ENCODE measurements around the gene HOXC9.

The HOXC9 gene

DNA sequence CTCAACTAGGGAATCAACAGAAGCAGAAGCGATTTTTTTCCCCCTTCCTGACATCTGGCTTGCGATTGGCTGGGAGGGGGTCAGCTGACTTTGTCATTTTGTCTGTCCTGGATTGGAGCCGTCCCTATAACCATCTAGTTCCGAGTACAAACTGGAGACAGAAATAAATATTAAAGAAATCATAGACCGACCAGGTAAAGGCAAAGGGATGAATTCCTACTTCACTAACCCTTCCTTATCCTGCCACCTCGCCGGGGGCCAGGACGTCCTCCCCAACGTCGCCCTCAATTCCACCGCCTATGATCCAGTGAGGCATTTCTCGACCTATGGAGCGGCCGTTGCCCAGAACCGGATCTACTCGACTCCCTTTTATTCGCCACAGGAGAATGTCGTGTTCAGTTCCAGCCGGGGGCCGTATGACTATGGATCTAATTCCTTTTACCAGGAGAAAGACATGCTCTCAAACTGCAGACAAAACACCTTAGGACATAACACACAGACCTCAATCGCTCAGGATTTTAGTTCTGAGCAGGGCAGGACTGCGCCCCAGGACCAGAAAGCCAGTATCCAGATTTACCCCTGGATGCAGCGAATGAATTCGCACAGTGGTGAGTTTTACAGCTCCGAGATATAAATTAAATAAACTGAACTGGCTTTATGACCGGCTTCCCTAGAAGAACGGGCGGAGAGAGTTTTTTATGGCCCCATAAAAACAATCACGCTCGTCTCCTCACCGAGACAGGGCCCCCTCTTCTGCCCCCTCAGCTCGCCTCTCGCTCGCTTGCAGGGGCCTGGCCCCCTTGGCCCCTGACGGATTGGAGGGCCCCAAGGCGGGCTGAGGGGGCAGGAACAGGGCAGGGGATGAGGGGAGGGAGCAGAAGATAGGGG, 28.6 kb downstream of the HOXC9 start, which contains the start of gene HOXC6:
TSS of gene HOXC6 (plus strand) at position 127 of the 888 bp plus-strand sequence. CDS start at position 209, 82 bp downstream.
- no peak for DNase-seq (ENCODE audit: low read depth in 2 of 2)

DNA sequence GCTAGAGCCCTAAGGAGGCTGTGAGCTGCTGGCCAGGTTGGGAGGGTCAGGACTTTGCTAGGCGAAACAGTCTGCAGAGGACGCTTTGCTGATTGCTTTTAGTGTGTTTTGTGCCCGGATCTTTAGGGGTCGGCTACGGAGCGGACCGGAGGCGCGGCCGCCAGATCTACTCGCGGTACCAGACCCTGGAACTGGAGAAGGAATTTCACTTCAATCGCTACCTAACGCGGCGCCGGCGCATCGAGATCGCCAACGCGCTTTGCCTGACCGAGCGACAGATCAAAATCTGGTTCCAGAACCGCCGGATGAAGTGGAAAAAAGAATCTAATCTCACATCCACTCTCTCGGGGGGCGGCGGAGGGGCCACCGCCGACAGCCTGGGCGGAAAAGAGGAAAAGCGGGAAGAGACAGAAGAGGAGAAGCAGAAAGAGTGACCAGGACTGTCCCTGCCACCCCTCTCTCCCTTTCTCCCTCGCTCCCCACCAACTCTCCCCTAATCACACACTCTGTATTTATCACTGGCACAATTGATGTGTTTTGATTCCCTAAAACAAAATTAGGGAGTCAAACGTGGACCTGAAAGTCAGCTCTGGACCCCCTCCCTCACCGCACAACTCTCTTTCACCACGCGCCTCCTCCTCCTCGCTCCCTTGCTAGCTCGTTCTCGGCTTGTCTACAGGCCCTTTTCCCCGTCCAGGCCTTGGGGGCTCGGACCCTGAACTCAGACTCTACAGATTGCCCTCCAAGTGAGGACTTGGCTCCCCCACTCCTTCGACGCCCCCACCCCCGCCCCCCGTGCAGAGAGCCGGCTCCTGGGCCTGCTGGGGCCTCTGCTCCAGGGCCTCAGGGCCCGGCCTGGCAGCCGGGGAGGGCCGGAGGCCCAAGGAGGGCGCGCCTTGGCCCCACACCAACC, 29.8 kb downstream of the HOXC9 start:
- no peak for DNase-seq (ENCODE audit: low read depth in 2 of 2)

DNA sequence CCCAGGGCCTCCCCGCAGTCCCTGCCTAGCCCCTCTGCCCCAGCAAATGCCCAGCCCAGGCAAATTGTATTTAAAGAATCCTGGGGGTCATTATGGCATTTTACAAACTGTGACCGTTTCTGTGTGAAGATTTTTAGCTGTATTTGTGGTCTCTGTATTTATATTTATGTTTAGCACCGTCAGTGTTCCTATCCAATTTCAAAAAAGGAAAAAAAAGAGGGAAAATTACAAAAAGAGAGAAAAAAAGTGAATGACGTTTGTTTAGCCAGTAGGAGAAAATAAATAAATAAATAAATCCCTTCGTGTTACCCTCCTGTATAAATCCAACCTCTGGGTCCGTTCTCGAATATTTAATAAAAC, 30.5 kb downstream of the HOXC9 start:
- DNase-seq (ENCODE audit: low read depth in 2 of 2) = no peak

DNA sequence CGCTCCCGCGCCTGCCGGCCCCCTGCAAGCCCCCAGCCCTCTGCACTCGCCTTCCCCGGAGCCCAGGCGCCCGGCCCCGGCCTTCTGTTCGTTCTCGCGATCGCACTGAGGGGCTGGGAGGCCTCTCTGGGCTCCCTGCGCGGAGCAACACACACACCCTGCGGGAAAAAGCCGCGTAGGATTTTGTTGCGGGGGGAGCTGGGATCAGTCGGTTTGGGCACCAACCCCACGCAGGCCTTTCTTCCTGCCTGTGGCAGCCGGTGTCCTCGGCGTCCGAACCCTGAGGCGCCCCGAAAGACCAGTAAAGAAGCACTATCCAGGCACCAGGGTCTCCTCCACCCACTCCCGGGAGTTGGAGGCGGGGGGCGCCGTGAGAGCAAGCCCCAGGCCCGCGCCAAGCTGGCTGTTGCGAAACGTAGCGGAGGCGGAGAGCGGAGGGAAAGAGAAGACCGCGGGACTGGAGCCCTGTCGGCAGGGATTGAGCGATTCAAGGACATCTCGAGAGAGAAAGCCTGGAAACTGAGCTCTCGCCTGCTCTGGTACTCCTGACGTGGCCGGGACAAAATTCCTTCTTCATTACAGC, 31.0 kb downstream of the HOXC9 start:
- DNase-seq (ENCODE audit: low read depth in 2 of 2) = no peak

DNA sequence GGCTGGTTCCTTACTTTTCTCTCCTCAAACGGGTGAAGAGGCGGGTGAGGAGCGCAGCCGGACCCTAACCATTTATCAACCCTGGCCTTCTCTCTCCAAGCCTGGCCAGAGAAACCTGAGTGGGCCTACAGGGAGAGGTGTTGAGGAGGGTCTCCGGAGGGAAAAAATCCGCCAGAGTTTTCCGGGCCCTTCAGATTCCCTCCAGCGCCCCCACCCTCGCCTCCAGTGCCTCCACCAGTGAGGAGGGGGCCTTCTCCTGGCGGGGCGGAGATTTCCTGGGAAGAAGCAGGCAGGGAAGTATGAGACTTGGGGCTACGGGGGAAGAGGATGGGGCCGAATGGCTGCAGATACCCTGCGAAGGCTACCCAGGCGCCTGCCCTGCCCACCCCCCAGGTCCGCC, 31.5 kb downstream of the HOXC9 start:
- no peak for DNase-seq (ENCODE audit: low read depth in 2 of 2)

DNA sequence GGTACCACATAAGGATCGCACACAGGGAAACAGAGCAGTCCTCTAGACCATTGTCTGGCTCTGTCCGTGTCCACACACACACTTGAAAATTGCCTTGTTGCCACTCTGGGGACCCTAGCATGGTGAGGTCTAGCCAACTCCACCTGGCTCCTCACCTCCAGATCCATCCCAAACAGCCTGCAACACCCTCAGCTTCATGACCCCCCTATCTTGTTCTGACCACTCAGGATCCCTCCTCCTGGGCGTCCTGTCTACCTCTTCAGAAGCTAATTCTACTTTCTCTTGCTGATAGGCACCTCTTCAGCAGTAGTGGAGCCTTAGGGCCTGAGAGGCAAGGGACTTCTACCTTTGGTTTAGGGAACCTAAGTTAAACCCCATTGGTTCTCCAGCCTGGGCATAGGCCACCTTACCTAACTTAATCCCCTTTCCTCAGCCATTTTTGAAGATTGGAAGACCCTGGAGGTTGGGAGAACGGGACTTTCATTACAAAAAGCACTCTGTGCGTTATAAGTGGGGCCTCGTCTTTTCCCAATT, 32.2 kb downstream of the HOXC9 start:
- DNase-seq (ENCODE audit: low read depth in 2 of 2) = no peak

DNA sequence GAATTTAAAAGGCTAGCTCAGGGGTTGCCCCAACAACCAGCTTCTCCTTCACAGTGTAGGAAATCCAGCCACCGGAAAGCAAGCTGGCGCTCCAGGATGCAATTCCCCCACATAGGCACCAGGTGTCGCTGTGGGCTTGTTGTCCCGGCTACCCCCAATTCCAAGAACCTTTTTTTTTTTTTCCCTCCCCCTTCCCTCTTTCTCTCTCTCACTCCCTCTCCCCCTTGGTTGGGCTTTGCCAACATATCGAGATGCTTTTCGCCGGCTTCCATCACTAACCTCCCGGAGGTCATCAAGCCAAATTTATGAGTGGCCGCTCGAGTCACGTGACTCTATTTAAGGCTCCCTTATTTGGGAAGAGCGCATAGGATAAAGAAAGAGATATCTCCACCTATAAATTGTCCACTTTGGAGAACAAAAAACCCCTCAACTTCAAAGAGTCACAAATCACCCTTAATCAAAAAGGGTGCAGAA, 32.7 kb downstream of the HOXC9 start, which contains the start of gene HOXC5:
TSS of gene HOXC5 (plus strand) at position 424 of the 474 bp plus-strand sequence. CDS start 73 bp downstream, outside the sequence.
- DNase-seq (ENCODE audit: low read depth in 2 of 2) = no peak

DNA sequence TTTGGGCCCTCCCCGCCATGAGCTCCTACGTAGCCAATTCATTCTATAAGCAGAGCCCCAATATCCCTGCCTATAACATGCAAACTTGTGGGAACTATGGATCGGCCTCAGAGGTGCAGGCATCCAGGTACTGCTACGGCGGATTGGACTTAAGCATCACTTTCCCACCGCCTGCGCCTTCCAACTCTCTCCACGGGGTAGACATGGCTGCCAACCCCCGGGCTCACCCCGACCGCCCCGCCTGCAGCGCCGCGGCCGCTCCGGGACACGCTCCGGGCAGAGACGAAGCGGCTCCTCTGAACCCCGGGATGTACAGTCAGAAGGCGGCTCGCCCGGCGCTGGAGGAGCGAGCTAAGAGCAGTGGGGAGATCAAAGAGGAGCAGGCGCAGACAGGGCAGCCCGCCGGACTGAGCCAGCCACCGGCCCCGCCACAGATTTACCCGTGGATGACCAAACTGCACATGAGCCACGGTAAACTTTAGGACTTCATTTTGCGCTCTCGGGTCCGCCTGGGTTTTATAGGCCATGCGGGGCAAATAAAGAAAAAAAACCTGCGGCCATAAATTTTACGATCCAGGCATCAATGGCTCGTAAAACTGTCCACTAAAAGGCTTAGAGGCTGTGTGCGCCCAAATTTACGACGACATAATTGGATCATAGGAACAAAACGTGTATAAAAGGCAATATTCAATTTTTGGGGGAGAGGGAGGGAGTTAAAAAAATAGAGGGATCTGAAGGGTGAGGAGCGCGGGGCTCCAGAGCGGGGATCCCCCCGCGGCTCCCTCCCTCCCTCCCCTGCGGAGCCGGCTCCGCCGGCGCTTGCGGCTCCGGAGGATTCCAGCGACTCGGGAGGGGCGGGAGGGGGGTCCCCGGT, 33.4 kb downstream of the HOXC9 start:
- no peak for DNase-seq (ENCODE audit: low read depth in 2 of 2)

DNA sequence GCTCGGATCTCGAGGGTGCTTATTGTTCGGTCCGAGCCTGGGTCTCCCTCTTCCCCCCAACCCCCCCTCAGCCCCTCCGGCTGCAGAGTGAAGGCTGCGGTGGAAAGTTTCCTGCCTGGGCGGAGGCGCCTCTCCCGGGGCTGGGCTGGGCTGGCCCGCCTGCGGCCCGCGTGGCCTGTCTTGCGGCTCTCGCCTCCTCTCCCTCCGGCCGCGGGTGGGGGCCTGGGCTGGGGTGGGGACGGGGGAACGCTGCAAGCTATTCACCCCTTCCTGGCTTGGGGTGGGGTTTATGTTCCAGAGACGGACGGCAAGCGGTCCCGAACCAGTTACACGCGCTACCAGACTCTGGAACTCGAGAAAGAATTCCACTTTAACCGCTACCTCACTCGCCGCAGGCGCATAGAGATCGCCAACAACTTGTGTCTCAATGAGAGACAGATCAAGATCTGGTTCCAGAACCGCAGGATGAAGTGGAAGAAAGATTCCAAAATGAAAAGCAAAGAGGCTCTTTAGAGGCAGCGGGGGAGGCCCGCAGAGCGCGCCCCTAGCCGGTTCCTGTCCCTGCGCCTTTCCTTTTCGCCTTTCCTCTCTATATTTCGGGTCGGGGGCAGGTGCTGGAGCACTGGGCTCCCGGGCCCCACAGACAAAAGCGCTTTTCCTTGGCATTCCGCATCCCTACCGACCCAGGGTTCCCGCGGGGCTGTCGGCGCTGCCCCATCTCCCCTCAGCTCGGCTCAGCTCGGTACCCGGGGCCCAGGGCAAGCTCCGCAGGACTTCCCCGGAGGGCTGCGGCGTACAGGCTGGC, 34.2 kb downstream of the HOXC9 start:
- no peak for DNase-seq (ENCODE audit: low read depth in 2 of 2)

DNA sequence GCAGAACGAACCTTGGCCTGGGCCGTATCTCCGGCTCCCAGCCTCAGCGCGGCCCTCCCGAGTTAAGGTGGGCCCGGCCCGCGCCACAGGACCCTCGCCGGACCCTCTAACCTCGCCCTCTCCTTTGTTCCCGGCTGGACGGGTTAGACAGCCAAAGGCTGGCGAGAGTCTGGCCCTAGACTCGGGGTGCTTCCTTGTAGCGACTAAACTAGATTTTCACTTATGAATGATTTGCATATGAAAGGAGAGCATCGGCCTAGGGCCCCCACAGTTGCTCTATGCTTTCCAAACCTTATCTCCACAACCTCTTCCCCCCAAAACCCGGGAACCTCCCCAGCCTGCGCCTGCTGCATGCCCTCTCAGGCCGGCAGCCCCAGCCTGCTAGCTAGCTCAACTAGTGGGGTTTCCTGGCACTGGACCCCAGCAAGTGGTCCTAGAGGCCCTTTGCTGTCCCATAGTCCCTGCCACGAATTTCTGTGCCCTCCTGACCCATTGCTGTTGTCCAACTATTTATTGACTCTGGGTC, 34.9 kb downstream of the HOXC9 start:
- no peak for DNase-seq (ENCODE audit: low read depth in 2 of 2)

DNA sequence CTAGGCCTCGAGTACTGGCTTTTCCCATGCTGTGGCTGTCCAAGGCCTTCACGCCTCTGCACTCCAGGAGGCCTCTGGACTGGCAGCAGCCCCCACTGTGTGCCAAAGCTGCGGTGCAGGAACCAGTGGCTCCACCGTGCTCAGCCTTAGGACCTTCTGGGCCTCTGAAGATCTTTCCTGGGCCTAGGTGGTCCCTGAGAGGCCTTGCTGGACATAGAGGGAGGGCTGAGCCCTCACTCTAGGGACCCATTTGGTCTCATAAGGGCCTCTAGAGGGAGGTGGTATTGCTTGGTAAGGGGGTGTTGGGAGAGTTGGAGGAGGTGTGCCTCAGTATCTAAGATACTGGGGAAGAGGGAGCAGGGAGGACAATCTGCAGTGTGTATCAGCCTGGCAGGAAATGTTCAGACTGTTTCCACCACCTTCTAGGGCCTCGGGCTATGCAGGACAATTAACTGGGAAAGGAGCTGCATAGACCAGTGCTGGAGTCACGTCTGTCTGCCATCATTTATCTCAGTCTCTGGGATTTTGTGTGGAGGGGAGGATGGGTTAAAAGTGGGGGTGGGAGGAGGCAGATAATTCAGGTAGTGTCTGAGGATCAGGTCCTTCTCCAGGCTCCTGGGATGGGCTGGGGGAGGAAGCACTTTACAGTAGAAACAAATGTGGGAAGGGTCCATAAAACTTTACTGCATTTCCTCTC, 35.8 kb downstream of the HOXC9 start:
- DNase-seq (ENCODE audit: low read depth in 2 of 2) = no peak

DNA sequence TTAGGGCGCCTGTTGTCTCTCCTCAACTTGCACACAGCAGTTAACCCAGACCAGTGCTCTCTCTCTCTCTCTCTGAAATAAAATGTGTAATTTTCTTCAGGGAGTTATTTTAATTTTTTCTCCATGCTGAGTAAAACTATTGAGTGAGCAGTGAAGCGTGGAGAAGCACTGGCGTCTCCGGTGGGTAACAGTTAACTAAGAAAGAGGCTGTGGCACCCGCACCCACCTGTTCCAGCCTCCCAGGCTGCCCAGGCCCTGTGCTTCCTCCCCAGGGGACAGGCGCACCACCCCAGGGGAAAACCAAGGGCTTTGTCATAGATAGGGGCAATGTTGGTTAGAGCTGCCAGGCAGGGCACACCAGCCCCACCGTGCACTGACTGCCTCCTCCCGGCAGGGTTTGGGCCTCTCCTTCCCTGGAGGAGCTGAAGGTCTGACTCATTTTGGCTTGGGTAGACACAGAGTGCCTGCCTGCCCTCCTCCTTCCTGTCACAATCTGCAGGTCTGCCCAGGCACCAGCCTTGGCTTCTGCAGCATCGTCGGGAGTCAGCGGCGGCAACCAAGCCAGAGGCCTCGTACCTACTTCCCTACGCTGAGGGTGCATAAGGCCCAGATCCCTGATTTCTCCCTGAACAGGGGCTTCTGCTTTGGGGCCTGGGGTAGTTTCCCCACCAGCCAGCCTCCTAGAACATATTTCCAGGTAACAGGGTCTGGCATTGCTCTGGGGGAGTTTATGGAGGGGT, 36.8 kb downstream of the HOXC9 start:
- DNase-seq (ENCODE audit: low read depth in 2 of 2) = no peak

DNA sequence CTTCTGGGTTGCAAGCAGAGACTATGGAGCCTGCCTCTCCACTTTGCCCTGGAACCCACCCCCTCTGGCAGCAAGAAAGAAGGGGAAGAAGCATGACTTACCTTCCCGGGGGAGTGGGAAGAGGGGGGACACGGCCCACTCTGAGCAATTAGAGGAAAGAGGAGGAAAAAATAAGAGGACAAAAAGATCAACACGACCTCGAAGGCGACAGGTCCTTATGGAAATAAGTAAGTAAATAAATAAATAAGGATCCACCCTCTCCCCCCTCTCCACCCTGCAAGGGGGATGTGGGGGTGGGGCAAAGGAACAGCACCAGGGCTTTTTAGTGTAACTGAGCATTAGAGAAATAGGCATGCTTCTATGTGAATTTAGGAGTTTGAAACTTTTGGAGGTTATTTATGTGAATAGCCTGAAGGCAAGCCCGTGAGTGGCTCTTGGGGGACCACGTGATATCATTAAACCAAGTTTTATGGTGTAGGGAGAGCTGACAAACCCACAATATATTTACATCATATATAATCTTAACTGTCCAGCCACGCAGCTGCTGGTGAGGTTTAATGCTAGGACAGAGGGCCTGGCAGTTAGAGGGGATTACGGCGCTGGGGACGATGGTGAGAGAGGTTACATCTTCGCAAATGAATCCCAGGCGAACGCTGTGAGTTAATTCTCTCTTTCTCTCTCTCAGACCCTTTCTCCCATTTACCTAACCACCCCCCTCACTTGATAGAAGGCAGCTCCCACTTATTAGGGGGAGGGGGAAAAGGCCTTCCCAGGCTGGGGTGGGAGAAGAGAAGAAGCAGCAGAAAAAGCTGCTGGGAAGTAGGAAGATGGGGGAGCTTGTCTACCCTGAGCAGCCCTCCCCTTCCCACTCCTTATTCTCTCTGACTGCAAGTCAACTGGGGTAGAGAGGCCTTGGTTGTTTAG, 37.7 kb downstream of the HOXC9 start:
- no peak for DNase-seq (ENCODE audit: low read depth in 2 of 2)

DNA sequence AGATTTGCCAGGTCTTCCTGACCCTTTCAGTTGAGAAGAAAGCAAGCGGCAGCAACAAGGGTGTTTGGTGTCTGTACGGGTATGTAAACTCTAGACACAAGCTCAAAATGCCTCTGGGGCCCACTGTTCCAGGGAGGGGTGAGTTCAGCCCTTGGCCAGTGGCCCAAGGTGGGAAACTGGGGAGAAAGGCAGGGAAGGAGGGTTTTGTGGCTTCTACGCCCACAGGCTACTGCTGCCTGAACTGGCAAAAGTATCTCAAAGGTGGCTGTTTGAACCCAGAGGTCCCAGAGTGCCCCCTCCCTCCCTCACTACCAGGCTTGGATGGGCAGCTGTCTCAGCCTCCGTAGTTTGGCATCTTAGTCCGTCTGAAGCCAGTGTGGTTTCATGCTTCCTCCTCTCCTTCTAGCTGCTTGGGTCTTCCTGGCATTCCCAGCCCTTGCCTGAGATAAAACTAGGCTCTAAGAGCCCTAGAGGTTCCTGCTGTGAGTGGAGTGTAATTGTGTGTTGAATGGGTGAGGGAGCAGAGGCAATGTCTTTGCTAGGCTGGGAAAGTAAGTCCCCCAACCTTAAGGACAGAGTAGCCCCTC, 38.4 kb downstream of the HOXC9 start:
- DNase-seq (ENCODE audit: low read depth in 2 of 2) = no peak

DNA sequence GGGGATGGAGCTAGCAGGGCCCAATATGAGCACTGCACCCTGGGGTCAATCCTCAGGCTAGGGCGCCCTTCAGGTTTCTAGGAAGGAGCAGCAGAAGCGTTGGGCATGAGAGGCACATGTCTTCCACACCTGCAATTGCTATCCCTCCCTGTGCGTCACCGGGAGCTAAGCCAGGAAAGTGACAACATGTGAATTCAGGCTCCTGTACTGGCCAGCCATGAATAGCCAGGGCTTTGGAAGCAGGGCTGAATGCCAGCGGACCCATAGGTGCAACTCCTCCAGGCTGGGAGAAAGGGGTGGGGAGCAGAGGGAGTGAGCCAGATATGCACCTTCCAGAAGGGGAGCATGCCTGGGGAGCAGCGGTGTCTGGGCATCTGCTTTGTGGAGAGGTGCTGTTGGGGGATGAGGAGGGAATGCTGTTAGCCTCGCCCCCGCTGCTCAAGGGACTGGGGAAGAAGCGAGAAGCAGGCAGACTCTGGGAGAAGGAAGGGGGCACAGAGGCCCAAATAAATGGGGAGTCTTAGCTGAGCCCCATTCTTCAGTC, 39.0 kb downstream of the HOXC9 start:
- no peak for DNase-seq (ENCODE audit: low read depth in 2 of 2)

DNA sequence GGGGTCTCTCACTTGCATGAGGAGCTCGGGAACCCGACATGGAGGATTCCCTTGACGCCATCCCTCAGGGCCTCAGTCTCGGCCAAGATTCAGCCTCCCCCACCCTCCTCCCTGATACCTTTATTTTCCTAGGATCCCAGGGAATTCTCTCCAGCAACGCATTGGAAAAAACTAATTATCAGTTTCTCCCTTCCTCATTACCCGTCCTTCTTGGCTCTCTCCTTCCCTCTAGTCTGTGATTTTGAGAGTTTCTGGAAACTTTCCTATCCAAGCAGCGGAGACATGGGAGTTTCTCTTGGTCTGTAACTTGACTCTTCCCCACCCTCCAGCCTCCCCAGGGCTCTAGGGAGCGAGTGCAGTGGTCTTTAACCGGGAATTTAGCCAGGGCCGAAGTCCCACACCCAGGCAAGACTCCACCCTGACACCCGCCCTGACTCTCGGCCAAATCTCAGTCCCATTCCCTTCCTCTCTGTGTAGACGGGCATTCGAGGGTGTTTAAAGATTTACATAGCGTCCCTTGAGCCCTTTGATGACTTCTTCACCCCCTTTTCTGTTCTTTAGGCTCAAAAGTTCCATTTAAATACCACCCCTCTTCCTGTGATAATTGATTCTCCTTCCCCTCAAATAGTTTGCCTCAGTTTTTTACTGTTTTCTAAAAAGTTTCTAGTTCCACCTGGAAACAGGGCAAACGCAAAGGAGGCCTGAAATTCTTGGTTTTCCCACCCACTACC, 39.6 kb downstream of the HOXC9 start:
- DNase-seq (ENCODE audit: low read depth in 2 of 2) = no peak

All from stimulated activated CD8-positive, alpha-beta memory T cell treated with anti-CD3 and anti-CD28 coated beads, Interleukin-15, amount 100 ng/mL, for 4 hours (primary cell).